Spinal cord (tissue), 10 donors: Measurements from ENCODE around the gene TRIM47. TPM values are rescaled to one million over a fixed set of nuclear protein-coding genes. Genes with fewer than 3 reads are reported as not detected.

Source experiments
- DNase-seq, 6 donors: peaks; one replicate each; pipeline versions ENCODE4 v3.0.0 to v3.0.0-alpha.2; 2013 to 2015; ENCODE audit warnings: low spot score in 6 of 6, low read depth in 4 of 6
- H3K27ac ChIP-seq: one replicate; pipeline ENCODE4 v1.5.1; 2013; ENCODE audit warnings: low read depth, low read length, control low read depth
- H3K27me3 ChIP-seq: one replicate; pipeline ENCODE4 v1.6.1; 2013; ENCODE audit warnings: low read length; ENCODE audit not compliant: control insufficient read depth, insufficient read depth
- H3K36me3 ChIP-seq: one replicate; pipeline ENCODE4 v1.6.1; 2013; ENCODE audit warnings: low read length; ENCODE audit not compliant: control insufficient read depth, insufficient read depth
- H3K4me1 ChIP-seq: one replicate; pipeline ENCODE4 v1.6.1; 2013; ENCODE audit warnings: low read length; ENCODE audit not compliant: control insufficient read depth, insufficient read depth
- H3K4me3 ChIP-seq: one replicate; pipeline ENCODE4 v1.5.1; 2013; ENCODE audit warnings: low read depth, low read length, control low read depth
- H3K9me3 ChIP-seq: one replicate; pipeline ENCODE4 v1.6.1; 2013; ENCODE audit warnings: low read length; ENCODE audit not compliant: control insufficient read depth, insufficient read depth
- WGBS: methylation state at CpG from one replicate; pipeline ENCODE4 v1.1.5; 2013; ENCODE audit warnings: missing lambda C conversion rate; ENCODE audit not compliant: insufficient coverage; 5-methylcytosine and 5-hydroxymethylcytosine counted together
- polyA plus RNA-seq, 2 donors: library from polyadenylated mRNA; unstranded; fragments of 120-200 nt; gene quantifications; one replicate each; pipeline ENCODE4 v1.2.1, GENCODE V29; 2013; ENCODE audit not compliant: insufficient read length in 2 of 2
- total RNA-seq, 2 donors: library from RNA; depleted of rRNA in 1 of 2; stranded (reverse); fragments of 120-200 nt in 1 of 2; fragments of >200 nt in 1 of 2; gene quantifications; one replicate each; pipeline versions ENCODE4 v1.2.3 to v1.2.4, GENCODE V29; 2013 to 2014
- donor health status: healthy.

Gene TRIM47
- total and polyA plus RNA-seq, 4 donors: 31.3 to 53.6 (median 45.0) TPM

DNA sequence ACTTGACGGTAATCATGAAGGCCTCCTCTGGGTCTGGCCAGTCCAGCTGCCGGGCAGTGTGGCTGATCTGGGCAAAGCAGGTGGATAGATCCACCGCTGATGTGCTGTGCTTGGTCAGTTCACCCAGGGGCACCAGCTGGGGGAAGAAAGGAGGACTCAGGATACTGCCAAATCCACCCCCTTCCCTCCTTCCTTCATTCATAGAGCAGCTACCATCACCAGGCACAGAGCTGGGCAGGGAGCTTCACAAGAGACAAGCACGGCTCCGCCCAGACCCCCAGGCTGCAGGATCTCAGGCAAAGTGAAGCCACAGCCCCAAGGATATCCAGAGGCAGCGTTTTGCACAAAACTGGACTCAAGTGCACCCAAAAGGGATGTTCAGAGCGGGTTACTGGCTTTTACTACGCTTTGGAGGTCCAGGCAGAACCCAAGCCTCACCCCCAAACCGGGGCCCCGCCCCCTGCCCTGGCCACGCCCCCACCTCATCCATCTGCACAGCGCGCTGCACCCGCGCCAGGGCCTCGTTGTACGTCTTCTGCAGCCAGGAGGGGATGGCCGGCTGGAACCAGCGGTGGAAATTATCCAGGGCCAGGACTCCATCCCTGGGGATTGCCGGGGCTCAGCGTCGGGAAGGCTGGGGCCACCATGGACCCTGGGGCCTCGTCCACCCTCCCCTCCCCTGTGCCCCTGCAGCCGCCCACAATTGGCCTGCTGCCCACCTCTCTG, 43.3 kb downstream of the TRIM47 start:
- no peak overlapping the region for H3K27ac ChIP-seq
- peaks cover 38% of the 10 kb centered on the region for H3K4me1 ChIP-seq
- H3K4me3 ChIP-seq: no peak overlapping the region
- H3K9me3 ChIP-seq: no peaks in the 10 kb centered on the region
- H3K36me3 ChIP-seq: peaks cover 42% of the 10 kb centered on the region
- 15% methylated on average over 16 of the region's 24 CpGs for WGBS
- no peaks in the 10 kb centered on the region for H3K27me3 ChIP-seq
- peak in 2 of 6 donors; percentile 49 to 67 for DNase-seq

DNA sequence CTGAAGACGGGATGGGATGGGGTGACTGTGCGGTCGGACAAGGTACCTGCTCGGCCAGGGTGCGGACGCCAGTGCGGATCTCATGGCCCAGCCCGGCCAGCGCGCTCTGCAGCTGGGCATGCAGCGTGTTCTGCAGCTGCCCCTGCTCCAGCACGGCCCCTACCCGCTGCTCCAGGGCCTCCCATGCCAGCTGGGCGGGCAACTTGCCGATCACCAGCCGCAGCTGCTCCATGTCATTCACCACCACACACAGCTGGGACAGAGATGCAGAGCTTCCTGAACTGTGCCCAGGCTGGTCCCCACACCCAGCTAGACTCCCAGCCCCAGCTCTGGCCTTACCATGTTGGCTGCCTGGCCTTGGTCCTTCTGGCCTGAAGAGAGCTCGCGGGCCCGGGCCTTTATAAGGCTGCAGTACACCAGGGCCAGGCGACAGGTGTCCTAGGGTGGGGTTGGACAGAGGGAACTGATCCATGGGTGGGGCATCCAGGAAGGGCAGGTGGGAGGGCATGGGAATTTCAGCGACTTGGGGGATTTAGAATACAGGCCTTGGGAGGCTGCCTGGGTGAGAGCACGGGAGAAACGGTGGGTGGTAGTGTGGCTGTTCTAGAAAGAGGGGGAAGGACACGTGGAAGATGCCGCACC, 44.0 kb downstream of the TRIM47 start:
- Histone ChIP-seq H3K27ac (no peak overlapping the region), H3K36me3 (peaks cover 41% of the 10 kb centered on the region), H3K27me3 (no peaks in the 10 kb centered on the region), H3K9me3 (no peaks in the 10 kb centered on the region), H3K4me1 (peaks cover 45% of the 10 kb centered on the region), H3K4me3 (no peak overlapping the region)
- 68% methylated on average over 23 of the region's 25 CpGs for WGBS
- DNase-seq: peak in 1 of 6 donors; percentile 28

DNA sequence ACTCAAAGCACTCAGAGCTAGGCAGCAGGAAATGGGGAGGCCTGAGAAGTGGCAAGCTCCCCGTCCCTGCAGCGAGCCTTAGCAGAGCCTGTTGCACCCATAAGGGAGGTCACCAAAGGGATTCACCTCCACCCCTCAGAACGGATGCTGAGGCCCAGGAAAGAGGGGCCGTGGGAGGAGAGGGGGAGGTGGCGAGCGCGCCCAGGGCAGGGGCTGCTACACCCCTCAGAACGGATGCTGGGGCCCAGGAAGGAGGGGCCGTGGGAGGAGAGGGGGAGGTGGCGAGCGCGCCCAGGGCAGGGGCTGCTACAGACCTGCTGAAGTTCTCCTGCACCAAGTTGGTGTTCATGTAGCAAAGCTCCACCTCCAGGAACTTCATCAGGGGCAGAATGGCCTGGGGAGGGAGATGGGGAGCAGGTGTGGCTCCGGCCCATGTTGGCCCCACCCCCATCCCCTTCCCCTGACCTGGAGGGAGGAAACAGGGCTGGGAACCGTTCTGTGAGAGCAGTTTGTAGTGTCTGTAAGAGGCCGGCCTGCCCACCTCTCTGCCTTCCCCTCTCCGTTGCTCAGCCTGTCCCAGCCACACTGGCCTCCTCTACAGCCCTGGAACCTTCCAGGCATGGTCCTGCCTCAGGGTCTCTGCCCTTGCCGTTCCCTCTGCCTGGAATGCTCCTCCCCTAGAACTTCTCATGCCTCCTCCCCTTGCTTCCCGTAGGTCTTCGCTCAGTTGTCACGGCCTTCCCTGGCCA, 45.6 kb downstream of the TRIM47 start:
- no peak overlapping the region for H3K27ac ChIP-seq

DNA sequence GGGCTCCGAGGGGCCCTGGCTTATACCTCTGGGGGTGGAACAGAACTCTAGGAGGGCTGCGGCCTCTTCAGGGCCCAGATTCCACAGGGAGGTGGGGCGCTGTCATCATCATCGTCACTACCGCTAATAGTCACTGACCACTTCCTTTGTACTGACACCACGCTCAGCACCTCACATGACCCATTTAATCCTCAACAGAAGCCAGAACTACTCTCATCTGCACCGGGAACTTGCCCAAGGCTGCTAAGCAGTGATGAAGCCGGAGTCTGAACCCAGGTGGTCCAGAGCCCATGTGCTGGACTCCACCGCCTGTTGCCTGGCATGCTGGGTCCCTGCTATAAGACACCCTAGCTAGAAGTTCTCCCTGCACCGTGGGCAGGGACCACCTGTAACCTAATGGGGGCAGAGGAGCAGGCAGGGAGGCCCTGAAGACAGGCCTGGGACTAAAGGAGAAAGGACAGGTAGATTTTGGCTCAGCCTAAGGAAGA, 46.2 kb downstream of the TRIM47 start:
- H3K9me3 ChIP-seq: no peaks in the 10 kb centered on the region
- H3K27me3 ChIP-seq: no peaks in the 10 kb centered on the region
- WGBS: 81% methylated on average over 10 of the region's 10 CpGs
- no peak overlapping the region for H3K27ac ChIP-seq
- H3K36me3 ChIP-seq: peaks cover 48% of the 10 kb centered on the region
- peaks cover 56% of the 10 kb centered on the region for H3K4me1 ChIP-seq
- H3K4me3 ChIP-seq: no peak overlapping the region
- no peak for DNase-seq

More for the DNA sequence above, 45.6 kb downstream of the TRIM47 start:
- Histone ChIP-seq H3K4me1 (peaks cover 52% of the 10 kb centered on the region), H3K36me3 (peaks cover 46% of the 10 kb centered on the region), H3K27me3 (no peaks in the 10 kb centered on the region), H3K9me3 (no peaks in the 10 kb centered on the region), H3K4me3 (no peak overlapping the region)
- no peak for DNase-seq
- 47% methylated on average over 19 of the region's 20 CpGs for WGBS

DNA sequence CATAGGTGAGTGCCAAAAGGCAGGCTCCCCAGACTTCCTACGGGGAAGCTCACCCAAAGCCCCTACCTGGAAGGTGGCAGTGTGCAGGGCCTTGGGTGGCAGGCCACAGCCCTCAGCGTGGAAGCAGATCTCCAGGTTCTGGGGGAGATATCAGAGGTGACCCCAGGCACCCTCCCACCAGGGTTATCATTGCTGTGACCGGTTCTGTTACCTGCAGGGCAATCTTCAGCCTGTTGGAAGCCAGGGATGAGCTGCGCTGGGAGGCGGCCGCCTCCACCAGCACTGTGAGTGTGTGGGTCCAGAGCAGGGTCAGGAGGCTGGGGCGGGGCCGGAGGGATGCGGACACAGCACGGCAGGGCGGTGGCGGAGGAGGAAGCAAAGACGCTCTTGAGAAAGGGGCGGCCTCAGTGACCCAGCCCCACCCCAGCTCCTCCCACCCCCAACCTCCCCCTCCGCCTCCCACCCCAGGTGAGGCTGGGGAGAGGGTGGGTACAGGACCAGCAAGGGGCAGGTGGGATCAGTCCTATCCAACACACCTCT, 47.3 kb downstream of the TRIM47 start:
- Histone ChIP-seq H3K4me1 (peaks cover 66% of the 10 kb centered on the region), H3K36me3 (peaks cover 51% of the 10 kb centered on the region), H3K27me3 (no peaks in the 10 kb centered on the region), H3K27ac (no peak overlapping the region), H3K4me3 (no peak overlapping the region), H3K9me3 (no peaks in the 10 kb centered on the region)
- WGBS: 94% methylated on average over 4 of the region's 15 CpGs
- DNase-seq: no peak

DNA sequence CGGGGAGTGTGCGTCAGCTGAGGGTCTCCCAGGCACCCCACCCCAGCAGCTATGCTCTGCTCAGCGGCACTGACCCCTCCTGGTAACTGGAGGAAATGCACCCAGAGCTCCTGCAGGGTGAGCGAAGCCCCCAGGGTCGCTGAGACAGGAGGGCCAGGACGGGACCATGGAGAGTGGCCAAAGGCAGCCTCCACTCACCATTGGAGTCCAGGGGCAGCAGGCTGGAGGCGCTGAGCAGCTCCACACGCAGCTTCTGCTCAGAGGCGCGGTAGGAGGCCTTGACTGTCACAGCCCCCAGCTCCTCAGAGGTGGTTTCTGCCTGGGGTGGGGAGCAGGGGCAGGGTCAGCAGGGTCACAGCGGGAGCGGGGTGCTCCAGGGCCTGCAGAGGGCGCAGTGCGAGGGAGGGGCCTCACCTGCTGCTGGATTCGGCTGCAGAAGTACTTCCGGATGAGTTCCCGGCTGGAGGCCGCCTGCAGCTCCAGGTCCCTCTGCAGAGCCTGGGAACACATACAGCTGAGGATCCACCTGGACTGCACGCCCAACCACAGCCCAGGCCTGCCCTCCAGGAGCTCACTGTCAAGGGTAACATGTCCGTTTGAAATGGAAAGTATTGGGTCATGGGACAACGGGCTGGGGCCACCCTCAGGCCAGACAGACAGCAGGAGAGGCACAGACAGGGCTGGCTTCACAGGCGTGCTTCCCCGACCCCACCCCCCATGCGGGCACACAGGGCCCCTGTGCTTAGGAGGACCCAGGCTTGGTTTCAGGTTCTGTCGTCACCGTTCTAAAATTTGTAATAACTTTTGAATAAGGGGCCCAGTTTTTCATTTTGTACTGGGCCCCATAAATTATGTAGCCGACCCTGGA, 48.0 kb downstream of the TRIM47 start:
- peaks cover 65% of the 10 kb centered on the region for H3K4me1 ChIP-seq
- no peak overlapping the region for H3K27ac ChIP-seq

DNA sequence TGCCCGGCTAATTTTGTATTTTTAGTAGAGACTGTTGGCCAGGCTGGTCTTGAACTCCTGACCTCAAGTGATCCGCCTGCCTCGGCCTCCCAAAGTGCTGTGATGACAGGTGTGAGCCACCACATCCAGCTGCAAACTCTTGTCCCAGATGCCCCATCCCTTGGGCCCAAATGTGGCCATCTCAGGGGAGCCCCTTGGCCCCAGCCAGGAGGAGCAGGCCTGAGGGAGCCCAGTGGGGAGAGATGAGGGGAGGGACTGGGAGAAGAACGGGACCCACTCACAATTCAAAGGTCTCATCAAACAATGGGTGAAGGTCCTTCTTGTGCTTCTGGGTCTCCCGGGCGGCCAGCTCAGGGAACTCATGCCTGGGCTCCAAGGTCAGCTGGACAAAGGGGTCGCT, 48.6 kb downstream of the TRIM47 start:
- Histone ChIP-seq H3K27ac (no peak overlapping the region), H3K27me3 (no peaks in the 10 kb centered on the region), H3K4me3 (no peak overlapping the region), H3K4me1 (peaks cover 64% of the 10 kb centered on the region), H3K36me3 (peaks cover 60% of the 10 kb centered on the region), H3K9me3 (no peaks in the 10 kb centered on the region)
- 78% methylated on average over 6 of the region's 7 CpGs for WGBS
- DNase-seq: no peak

More for the DNA sequence above, 48.0 kb downstream of the TRIM47 start:
- DNase-seq: peak in 1 of 6 donors; percentile 23
- WGBS: 51% methylated on average over 24 of the region's 27 CpGs
- Histone ChIP-seq H3K27me3 (no peaks in the 10 kb centered on the region), H3K36me3 (peaks cover 55% of the 10 kb centered on the region), H3K4me3 (no peak overlapping the region), H3K9me3 (no peaks in the 10 kb centered on the region)

DNA sequence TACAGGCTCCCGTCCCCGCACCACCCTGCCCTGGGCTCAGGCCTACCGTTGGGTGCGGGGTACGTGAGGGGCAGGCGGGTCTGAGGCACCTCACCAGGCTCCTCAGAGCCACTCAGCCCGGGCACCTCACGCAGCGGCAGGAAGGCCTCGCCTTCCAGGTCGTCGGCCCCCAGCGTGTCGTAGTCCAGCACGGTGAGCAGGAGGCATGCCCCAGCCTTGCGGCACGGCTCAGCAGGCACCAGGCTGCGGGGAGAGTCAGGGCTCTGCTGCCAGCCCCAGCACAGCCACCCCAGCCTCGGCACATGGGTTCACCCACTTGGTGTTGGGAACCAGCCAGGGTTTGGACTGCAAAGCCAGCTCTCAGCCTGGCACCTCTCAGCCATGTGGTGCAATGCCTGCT, 49.6 kb downstream of the TRIM47 start:
- H3K27ac ChIP-seq: peak overlapping the region; percentile 94
- peaks cover 63% of the 10 kb centered on the region for H3K36me3 ChIP-seq
- H3K27me3 ChIP-seq: no peaks in the 10 kb centered on the region
- WGBS: 86% methylated on average over 19 of the region's 19 CpGs
- H3K4me1 ChIP-seq: peaks cover 61% of the 10 kb centered on the region
- no peak for DNase-seq
- H3K4me3 ChIP-seq: no peak overlapping the region
- H3K9me3 ChIP-seq: no peaks in the 10 kb centered on the region

DNA sequence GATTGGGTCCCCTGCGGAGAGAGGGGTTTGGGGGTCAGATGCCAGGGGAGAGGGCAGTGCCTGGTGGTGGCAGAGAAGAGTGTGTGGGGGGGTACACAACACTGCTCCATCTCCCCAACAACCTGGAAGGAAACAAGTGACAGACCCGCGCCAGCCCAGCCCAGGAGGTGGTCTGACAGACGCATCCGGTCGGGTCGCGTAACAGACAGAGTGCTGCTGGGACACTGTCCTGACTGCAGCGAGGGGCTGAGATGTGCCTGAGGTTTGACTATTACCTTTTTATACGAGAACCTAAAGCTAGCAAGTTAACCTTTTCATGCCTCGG, 50.3 kb downstream of the TRIM47 start:
- DNase-seq: no peak
- Histone ChIP-seq H3K27me3 (no peaks in the 10 kb centered on the region), H3K4me3 (peak overlapping the region; percentile 41), H3K9me3 (no peaks in the 10 kb centered on the region), H3K27ac (peak overlapping the region; percentile 94), H3K36me3 (peaks cover 69% of the 10 kb centered on the region), H3K4me1 (peaks cover 61% of the 10 kb centered on the region)
- 38% methylated on average over 10 of the region's 11 CpGs for WGBS
